IMR-90 (cell line): Measurements from ENCODE around the gene PLXNA4. TPM values are rescaled to one million over a fixed set of nuclear protein-coding genes. Genes with fewer than 3 reads are reported as not detected.

ENCODE experiments used
- ATAC-seq: fragments of 200-7000 bp; cut with Tn5 transposase; 2 replicates; pipeline ENCODE4 v1.9.1; 2020; ENCODE audit warnings: low read depth, mild to moderate bottlenecking, moderate library complexity
- BruUV-seq: library from RNA; stranded (reverse); fragments of 400-500 nt; replicated peaks from 2 replicates; lab custom pipeline; 2021; lab: Mats Ljungman, UMichigan
- CTCF ChIA-PET: fragments of 300-600 bp; formaldehyde crosslinking; extraction: SDS; loops from one replicate; lab custom pipeline; 2021; ENCODE audit warnings: antibody characterized with exemption; lab: Yijun Ruan, JAX
- POLR2A ChIA-PET: fragments of 300-600 bp; sonication (Branson Sonifier 250); formaldehyde crosslinking; loops from one replicate; lab custom pipeline; 2022; ENCODE audit warnings: antibody characterized with exemption; ENCODE audit not compliant: unreplicated experiment; lab: Charles Lee
- DNase-seq: peaks from one replicate; pipeline ENCODE4 v3.0.0; 2013
- H2AFZ ChIP-seq: replicated peaks from 2 replicates; pipeline ENCODE3; 2013; ENCODE audit warnings: low read length, mild to moderate bottlenecking; ENCODE audit not compliant: poor library complexity
- H2AK5ac ChIP-seq: 2 replicates; pipeline ENCODE4 v1.6.1; 2013; ENCODE audit warnings: low read depth, low read length, inconsistent platforms
- H2AK9ac ChIP-seq: replicated peaks from 2 replicates; pipeline ENCODE3; 2013; ENCODE audit warnings: mild to moderate bottlenecking, low read depth, low read length, moderate library complexity; ENCODE audit not compliant: poor library complexity
- H2BK120ac ChIP-seq: 2 replicates; pipeline ENCODE4 v1.6.1; 2013; ENCODE audit warnings: low read depth, low read length, inconsistent platforms
- H2BK15ac ChIP-seq: 3 replicates; pipeline ENCODE4 v1.6.1; 2013; ENCODE audit warnings: low read depth, low read length, inconsistent platforms
- H2BK20ac ChIP-seq: 2 replicates; pipeline ENCODE4 v1.6.1; 2013; ENCODE audit warnings: low read depth, mild to moderate bottlenecking, inconsistent platforms, low read length, moderate library complexity
- H2BK5ac ChIP-seq: 2 replicates; pipeline ENCODE4 v1.6.1; 2013; ENCODE audit warnings: mild to moderate bottlenecking, low read depth, low read length, inconsistent platforms; ENCODE audit not compliant: poor library complexity, severe bottlenecking
- H3K14ac ChIP-seq: replicated peaks from 2 replicates; pipeline ENCODE4 v1.6.1; 2013; ENCODE audit warnings: low read depth, low read length, inconsistent platforms
- H3K18ac ChIP-seq: 2 replicates; pipeline ENCODE4 v1.6.1; 2013; ENCODE audit warnings: low read depth, low read length, control low read depth
- H3K23ac ChIP-seq: 2 replicates; pipeline ENCODE4 v1.6.1; 2013; ENCODE audit warnings: low read depth, low read length, inconsistent platforms
- H3K27ac ChIP-seq: 2 replicates; pipeline ENCODE4 v1.5.1; 2013; ENCODE audit warnings: mild to moderate bottlenecking, control low read depth, low read length; ENCODE audit not compliant: insufficient read depth
- H3K27me3 ChIP-seq: 2 replicates; pipeline ENCODE4 v1.6.1; 2013; ENCODE audit warnings: low read length; ENCODE audit not compliant: control insufficient read depth, insufficient read depth
- H3K36me3 ChIP-seq: 2 replicates; pipeline ENCODE4 v1.6.1; 2013; ENCODE audit warnings: low read length, mixed read lengths; ENCODE audit not compliant: control insufficient read depth, insufficient read depth
- H3K4ac ChIP-seq: 2 replicates; pipeline ENCODE4 v1.6.1; 2013; ENCODE audit warnings: low read depth, low read length, inconsistent platforms
- H3K4me1 ChIP-seq: 2 replicates; pipeline ENCODE4 v1.6.1; 2013; ENCODE audit warnings: low read length, mixed read lengths; ENCODE audit not compliant: control insufficient read depth, insufficient read depth
- H3K4me2 ChIP-seq: 2 replicates; pipeline ENCODE4 v1.6.1; 2013; ENCODE audit warnings: low read depth, mild to moderate bottlenecking, control low read depth, low read length, moderate library complexity
- H3K4me3 ChIP-seq: 2 replicates; pipeline ENCODE4 v1.5.1; 2013; ENCODE audit warnings: low read depth, mild to moderate bottlenecking, control low read depth, low read length, moderate library complexity; ENCODE audit not compliant: insufficient read depth
- H3K56ac ChIP-seq: 2 replicates; pipeline ENCODE4 v1.6.1; 2013; ENCODE audit warnings: low read length, inconsistent platforms; ENCODE audit not compliant: insufficient read depth; ENCODE audit errors: extremely low read depth
- H3K79me1 ChIP-seq, 2 experiments: 2 replicates each; pipeline ENCODE4 v1.6.1; 2013; ENCODE audit warnings: low read length in 2 of 2, inconsistent platforms in 1 of 2, low read depth in 1 of 2
- H3K9ac ChIP-seq: 2 replicates; pipeline ENCODE4 v1.6.1; 2013; ENCODE audit warnings: low read depth, low read length, control low read depth
- H3K9me1 ChIP-seq: 2 replicates; pipeline ENCODE4 v1.6.1; 2013; ENCODE audit warnings: low read length, inconsistent platforms; ENCODE audit not compliant: insufficient read depth
- H3K9me3 ChIP-seq: 2 replicates; pipeline ENCODE4 v1.6.1; 2013; ENCODE audit warnings: low read length; ENCODE audit not compliant: control insufficient read depth, insufficient read depth
- H4K20me1 ChIP-seq: 2 replicates; pipeline ENCODE4 v1.6.1; 2013; ENCODE audit warnings: low read length, inconsistent platforms; ENCODE audit not compliant: insufficient read depth
- H4K5ac ChIP-seq: 2 replicates; pipeline ENCODE4 v1.6.1; 2013; ENCODE audit warnings: mild to moderate bottlenecking, low read depth, low read length, control low read depth
- H4K8ac ChIP-seq, 2 experiments: 2 replicates each; pipeline ENCODE4 v1.6.1; 2013; ENCODE audit warnings: low read depth in 2 of 2, low read length in 2 of 2, control low read depth in 1 of 2, inconsistent platforms in 1 of 2
- H4K91ac ChIP-seq: 2 replicates; pipeline ENCODE4 v1.6.1; 2013; ENCODE audit warnings: low read depth, low read length, inconsistent platforms; ENCODE audit not compliant: insufficient read depth
- BHLHE40 ChIP-seq: fragments of 150-350 bp; IDR thresholded peaks from 2 replicates; pipeline ENCODE4 v1.6.1; 2016; ENCODE audit warnings: mild to moderate bottlenecking, low read depth, low read length
- CEBPB ChIP-seq: IDR thresholded peaks from 2 replicates; pipeline ENCODE4 v1.6.1; 2012; ENCODE audit warnings: low read depth, low read length, improper control_type of control experiment
- CHD1 ChIP-seq: IDR thresholded peaks from 2 replicates; pipeline ENCODE4 v1.6.1; 2012; ENCODE audit warnings: low read depth, low read length, improper control_type of control experiment
- MAFK ChIP-seq: IDR thresholded peaks from 2 replicates; pipeline ENCODE4 v1.6.1; 2012; ENCODE audit warnings: low read depth, low read length, improper control_type of control experiment
- MAZ ChIP-seq: IDR thresholded peaks from 2 replicates; pipeline ENCODE4 v1.6.1; 2012; ENCODE audit warnings: low read depth, mild to moderate bottlenecking, low read length, improper control_type of control experiment, moderate library complexity, borderline replicate concordance
- MXI1 ChIP-seq: IDR thresholded peaks from 2 replicates; pipeline ENCODE4 v1.6.1; 2012; ENCODE audit warnings: low read depth, mild to moderate bottlenecking, low read length, moderate library complexity, borderline replicate concordance
- NFE2L2 ChIP-seq: fragments of 150-350 bp; IDR thresholded peaks from 2 replicates; pipeline ENCODE4 v1.6.1; 2016; ENCODE audit warnings: low read depth, mild to moderate bottlenecking, low read length
- POLR2A ChIP-seq: IDR thresholded peaks from 2 replicates; pipeline ENCODE4 v1.6.1; 2012; ENCODE audit warnings: mild to moderate bottlenecking, low read depth, low read length
- RCOR1 ChIP-seq: IDR thresholded peaks from 2 replicates; pipeline ENCODE4 v1.6.1; 2012; ENCODE audit warnings: mild to moderate bottlenecking, low read length, improper control_type of control experiment; ENCODE audit not compliant: insufficient replicate concordance
- WGBS, 2 experiments: methylation state at CpG; one replicate each; pipeline versions ENCODE4 v1.1.5 to v1.1.7; 2013; ENCODE audit warnings: missing lambda C conversion rate in 2 of 2; ENCODE audit not compliant: insufficient read length in 1 of 2; ENCODE audit errors: extremely low coverage in 2 of 2; 5-methylcytosine and 5-hydroxymethylcytosine counted together
- dilution Hi-C: fragments of 300-500 bp; cut with HindIII; formaldehyde crosslinking; loops from one replicate; pipeline ENCODE4 v1.14.3; 2018; ENCODE audit warnings: low sequenced_read_pairs; ENCODE audit not compliant: unreplicated experiment
- in situ Hi-C: fragments of 300-500 bp; cut with MboI; formaldehyde crosslinking; loops from 3 replicates; pipeline ENCODE4 v1.14.3; 2019; ENCODE audit warnings: low sequenced_read_pairs, inconsistent platforms, mixed read lengths
- intact Hi-C: fragments of 100-400 bp; cut with micrococcal nuclease; formaldehyde crosslinking; loops from 2 replicates; pipeline ENCODE4 v1.10.0; 2022
- polyA plus RNA-seq, 3 experiments: library from polyadenylated mRNA; depleted of rRNA; stranded (reverse); fragments of >200 nt; gene quantifications; 2 replicates each; pipeline ENCODE4 v1.2.3, GENCODE V29; 2012; ENCODE audit warnings: low replicate concordance in 1 of 3
- total RNA-seq: library from RNA; depleted of rRNA; stranded (reverse); fragments of >200 nt; gene quantifications from 2 replicates; pipeline ENCODE4 v1.2.3, GENCODE V29; 2012
- TF ChIP-seq, protein P1 (sequence below): conservative IDR thresholded peaks from 2 replicates; pipeline ENCODE4 v1.5.1; 2012; ENCODE audit warnings: mild to moderate bottlenecking, low read depth, low read length, improper control_type of control experiment
- TF ChIP-seq, protein P2 (sequence below): fragments of 150-350 bp; IDR thresholded peaks from 2 replicates; pipeline ENCODE4 v1.6.1; 2017; ENCODE audit warnings: mild to moderate bottlenecking, antibody characterized with exemption, low read length, low read depth

The PLXNA4 gene
- total and polyA plus RNA-seq, 2 of the 4 experiments (the other 2 are of a cell fraction) = under 0.01 TPM

DNA sequence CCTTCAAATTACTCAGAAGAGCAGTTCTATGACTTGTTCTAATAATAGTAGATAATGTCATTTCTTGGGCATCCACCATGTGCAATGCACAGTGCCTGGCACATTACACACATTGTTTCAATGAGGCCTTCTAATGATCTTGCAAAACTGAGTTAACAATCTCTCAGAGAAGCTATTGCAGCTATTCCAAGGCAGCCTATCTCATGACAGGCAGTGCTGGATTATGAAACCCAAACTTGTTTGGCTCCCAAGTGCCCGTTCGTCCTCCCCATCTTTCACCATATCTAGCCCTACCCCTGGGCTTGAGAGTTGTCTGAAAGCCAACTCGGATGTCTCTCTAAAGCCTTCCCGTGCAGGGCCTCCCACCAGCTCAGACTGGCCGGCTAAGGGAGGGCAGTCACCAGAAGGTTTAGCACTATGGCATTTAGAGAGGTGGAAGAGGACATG is 405.1 kb downstream of the PLXNA4 start:
- DNase-seq = no peak

More for the DNA sequence above, 405.1 kb downstream of the PLXNA4 start:
- Histone ChIP-seq H3K14ac (no peak overlapping the region), H2BK120ac (no peak overlapping the region), H3K9me3 (no peaks in the 10 kb centered on the region), H3K18ac (no peak overlapping the region), H3K4me2 (no peak overlapping the region), H3K4me1 (no peaks in the 10 kb centered on the region), H3K56ac (no peak overlapping the region), H2AK9ac (no peak overlapping the region), H3K27ac (no peak overlapping the region), H2AK5ac (no peak overlapping the region), H4K20me1 (no peaks in the 10 kb centered on the region), H2BK5ac (no peak overlapping the region), H3K9ac (no peak overlapping the region), H2AFZ (no peak overlapping the region), H3K4ac (no peak overlapping the region), H3K4me3 (no peak overlapping the region), H2BK20ac (no peak overlapping the region), H3K9me1 (no peaks in the 10 kb centered on the region), H3K23ac (no peak overlapping the region), H4K91ac (no peak overlapping the region), H4K8ac (no peak overlapping the region), H4K5ac (no peak overlapping the region), H3K27me3 (no peaks in the 10 kb centered on the region; the same call in 1 of the 2 replicates), H3K79me1 (no peaks in the 10 kb centered on the region), H3K36me3 (no peaks in the 10 kb centered on the region), H2BK15ac (no peak overlapping the region)
- no TSS peak for BruUV-seq
- ChIA-PET CTCF (no interaction called here), POLR2A (no interaction called here)
- WGBS, 2 experiments = no CpG with 5 or more reads among the region's 5 CpGs
- in situ Hi-C loops (no loop called here), intact Hi-C loops (no loop called here), dilution Hi-C loops (no loop called here)
- TF ChIP-seq NFE2L2 = no peak
- TF ChIP-seq BHLHE40 = no peak
- no peak for TF ChIP-seq MAFK
- TF ChIP-seq POLR2A = no peak
- TF ChIP-seq CHD1 = no peak
- TF ChIP-seq MXI1 = no peak
- no peak for TF ChIP-seq RCOR1
- TF ChIP-seq, protein P1, sequence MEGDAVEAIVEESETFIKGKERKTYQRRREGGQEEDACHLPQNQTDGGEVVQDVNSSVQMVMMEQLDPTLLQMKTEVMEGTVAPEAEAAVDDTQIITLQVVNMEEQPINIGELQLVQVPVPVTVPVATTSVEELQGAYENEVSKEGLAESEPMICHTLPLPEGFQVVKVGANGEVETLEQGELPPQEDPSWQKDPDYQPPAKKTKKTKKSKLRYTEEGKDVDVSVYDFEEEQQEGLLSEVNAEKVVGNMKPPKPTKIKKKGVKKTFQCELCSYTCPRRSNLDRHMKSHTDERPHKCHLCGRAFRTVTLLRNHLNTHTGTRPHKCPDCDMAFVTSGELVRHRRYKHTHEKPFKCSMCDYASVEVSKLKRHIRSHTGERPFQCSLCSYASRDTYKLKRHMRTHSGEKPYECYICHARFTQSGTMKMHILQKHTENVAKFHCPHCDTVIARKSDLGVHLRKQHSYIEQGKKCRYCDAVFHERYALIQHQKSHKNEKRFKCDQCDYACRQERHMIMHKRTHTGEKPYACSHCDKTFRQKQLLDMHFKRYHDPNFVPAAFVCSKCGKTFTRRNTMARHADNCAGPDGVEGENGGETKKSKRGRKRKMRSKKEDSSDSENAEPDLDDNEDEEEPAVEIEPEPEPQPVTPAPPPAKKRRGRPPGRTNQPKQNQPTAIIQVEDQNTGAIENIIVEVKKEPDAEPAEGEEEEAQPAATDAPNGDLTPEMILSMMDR = no peak
- TF ChIP-seq CEBPB = no peak
- TF ChIP-seq MAZ = no peak
- TF ChIP-seq, protein P2, sequence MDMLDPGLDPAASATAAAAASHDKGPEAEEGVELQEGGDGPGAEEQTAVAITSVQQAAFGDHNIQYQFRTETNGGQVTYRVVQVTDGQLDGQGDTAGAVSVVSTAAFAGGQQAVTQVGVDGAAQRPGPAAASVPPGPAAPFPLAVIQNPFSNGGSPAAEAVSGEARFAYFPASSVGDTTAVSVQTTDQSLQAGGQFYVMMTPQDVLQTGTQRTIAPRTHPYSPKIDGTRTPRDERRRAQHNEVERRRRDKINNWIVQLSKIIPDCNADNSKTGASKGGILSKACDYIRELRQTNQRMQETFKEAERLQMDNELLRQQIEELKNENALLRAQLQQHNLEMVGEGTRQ = no peak
- no peak for ATAC-seq
